IgD-negative memory B cell (primary cell): ENCODE data around the gene FKBP4. TPM values are rescaled to one million over a fixed set of nuclear protein-coding genes. Genes with fewer than 3 reads are reported as not detected.

Experiments used
- H3K27ac Mint-ChIP-seq, 3 donors: one replicate each; pipeline ENCODE4 v1.8.0; 2020 to 2022; ENCODE audit warnings: mild to moderate bottlenecking in 3 of 3, mixed read lengths in 3 of 3, moderate library complexity in 1 of 3
- H3K27me3 Mint-ChIP-seq: one replicate; pipeline ENCODE4 v1.8.0; 2021; ENCODE audit warnings: mixed read lengths
- H3K36me3 Mint-ChIP-seq: one replicate; pipeline ENCODE4 v1.8.0; 2020; ENCODE audit warnings: mild to moderate bottlenecking, mixed read lengths
- H3K4me1 Mint-ChIP-seq, 3 donors: one replicate each; pipeline ENCODE4 v1.8.0; 2020 to 2022; ENCODE audit warnings: mixed read lengths in 3 of 3, mild to moderate bottlenecking in 1 of 3
- H3K4me3 Mint-ChIP-seq, 4 donors: one replicate each; pipeline ENCODE4 v1.8.0; 2020 to 2022; ENCODE audit warnings: mild to moderate bottlenecking in 4 of 4, mixed read lengths in 4 of 4, moderate library complexity in 3 of 4
- H3K9me3 Mint-ChIP-seq, 3 donors: one replicate each; pipeline ENCODE4 v1.8.0; 2020 to 2021; ENCODE audit warnings: mixed read lengths in 3 of 3, mild to moderate bottlenecking in 1 of 3
- polyA plus RNA-seq: library from polyadenylated mRNA; unstranded; fragments of 300-500 nt; fragmentation: Illumina TruSeq; gene quantifications from one replicate; pipeline ENCODE4 v1.2.3, GENCODE V29; 2021

Gene FKBP4
- polyA plus RNA-seq, 1 donor from 2014 or later: 31.9 TPM

- peaks cover 10% of the 10 kb centered on the region for H3K36me3 Mint-ChIP-seq
- no peak overlapping the region for H3K27ac Mint-ChIP-seq
- peaks cover 0 to 6% (median 4%) of the 10 kb centered on the region in 3 donors for H3K4me1 Mint-ChIP-seq
- H3K4me3 Mint-ChIP-seq: no peak overlapping the region
- H3K9me3 Mint-ChIP-seq: no peaks in the 10 kb centered on the region
- H3K27me3 Mint-ChIP-seq: no peaks in the 10 kb centered on the region
Measured at GRCh38 chr12:2835691-2836403, 41.1 kb downstream of the FKBP4 start.

DNA sequence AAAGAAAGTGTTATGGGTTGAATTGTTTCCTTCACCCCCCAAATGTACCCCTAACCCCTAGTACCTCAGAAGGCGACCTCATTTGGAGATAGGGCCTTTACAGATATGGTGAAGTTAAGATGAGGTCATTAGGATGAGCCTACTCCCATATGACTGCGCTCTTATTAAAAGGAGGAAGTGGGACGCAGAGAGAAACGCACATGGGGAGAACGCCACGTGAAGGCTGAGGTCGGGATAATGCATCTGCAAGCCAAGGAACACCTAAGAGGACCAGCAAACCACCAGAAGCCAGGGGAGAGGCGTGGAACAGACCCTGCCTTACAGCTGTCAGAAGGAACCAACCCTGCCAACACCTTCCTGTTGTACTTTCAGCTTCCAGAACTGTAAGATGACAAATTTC is 41.8 kb downstream of the FKBP4 start:
- H3K36me3 Mint-ChIP-seq: peaks cover 10% of the 10 kb centered on the region

GRCh38 chr12:2841056-2841650 is 46.4 kb downstream of the FKBP4 start:
- H3K36me3 Mint-ChIP-seq: peaks cover 11% of the 10 kb centered on the region
- H3K9me3 Mint-ChIP-seq: no peaks in the 10 kb centered on the region
- H3K27me3 Mint-ChIP-seq: no peaks in the 10 kb centered on the region
- no peaks in the 10 kb centered on the region for H3K4me1 Mint-ChIP-seq
- H3K27ac Mint-ChIP-seq: peak overlapping the region in 1 of 3 donors; percentile 27
- H3K4me3 Mint-ChIP-seq: peak overlapping the region in 1 of 4 donors; percentile 12

More for the DNA sequence above, 41.8 kb downstream of the FKBP4 start:
- no peaks in the 10 kb centered on the region for H3K27me3 Mint-ChIP-seq
- H3K9me3 Mint-ChIP-seq: no peaks in the 10 kb centered on the region
- H3K4me3 Mint-ChIP-seq: no peak overlapping the region
- H3K27ac Mint-ChIP-seq: no peak overlapping the region
- H3K4me1 Mint-ChIP-seq: peaks cover 0 to 5% (median 4%) of the 10 kb centered on the region in 3 donors

DNA sequence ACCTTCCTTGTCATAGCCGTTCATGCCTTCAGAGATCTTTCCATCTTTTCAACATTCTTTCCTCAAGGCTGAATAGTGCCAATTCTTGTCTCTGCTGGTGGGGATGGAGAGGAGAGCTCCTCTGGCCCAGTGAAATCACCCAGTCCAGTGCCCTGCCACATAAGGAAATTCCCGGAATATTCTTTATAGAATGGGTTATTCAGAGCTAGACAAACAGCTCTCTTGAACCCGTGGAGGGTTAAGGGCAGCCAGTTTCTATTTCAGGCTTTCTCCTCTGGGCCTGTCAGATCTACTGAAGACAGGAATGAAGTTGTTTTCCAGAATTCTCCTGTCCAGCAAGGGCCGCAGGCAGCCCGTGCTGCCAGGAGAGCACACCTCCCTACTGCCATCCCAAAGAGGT is 48.2 kb downstream of the FKBP4 start:
- no peaks in the 10 kb centered on the region for H3K4me1 Mint-ChIP-seq
- no peak overlapping the region for H3K27ac Mint-ChIP-seq
- no peaks in the 10 kb centered on the region for H3K27me3 Mint-ChIP-seq
- H3K9me3 Mint-ChIP-seq: no peaks in the 10 kb centered on the region
- peaks cover 11% of the 10 kb centered on the region for H3K36me3 Mint-ChIP-seq
- no peak overlapping the region for H3K4me3 Mint-ChIP-seq

- H3K4me1 Mint-ChIP-seq: no peaks in the 10 kb centered on the region
- H3K27ac Mint-ChIP-seq: no peak overlapping the region
- H3K4me3 Mint-ChIP-seq: no peak overlapping the region
- H3K27me3 Mint-ChIP-seq: no peaks in the 10 kb centered on the region
- H3K9me3 Mint-ChIP-seq: no peaks in the 10 kb centered on the region
- H3K36me3 Mint-ChIP-seq: peaks cover 3% of the 10 kb centered on the region
Measured at GRCh38 chr12:2844786-2845185, 50.0 kb downstream of the FKBP4 start.

GRCh38 chr12:2845280-2845679 is 50.5 kb downstream of the FKBP4 start:
- H3K4me1 Mint-ChIP-seq: no peaks in the 10 kb centered on the region
- H3K27ac Mint-ChIP-seq: no peak overlapping the region
- H3K27me3 Mint-ChIP-seq: no peaks in the 10 kb centered on the region
- peaks cover 2% of the 10 kb centered on the region for H3K36me3 Mint-ChIP-seq
- no peak overlapping the region for H3K4me3 Mint-ChIP-seq
- H3K9me3 Mint-ChIP-seq: no peaks in the 10 kb centered on the region

DNA sequence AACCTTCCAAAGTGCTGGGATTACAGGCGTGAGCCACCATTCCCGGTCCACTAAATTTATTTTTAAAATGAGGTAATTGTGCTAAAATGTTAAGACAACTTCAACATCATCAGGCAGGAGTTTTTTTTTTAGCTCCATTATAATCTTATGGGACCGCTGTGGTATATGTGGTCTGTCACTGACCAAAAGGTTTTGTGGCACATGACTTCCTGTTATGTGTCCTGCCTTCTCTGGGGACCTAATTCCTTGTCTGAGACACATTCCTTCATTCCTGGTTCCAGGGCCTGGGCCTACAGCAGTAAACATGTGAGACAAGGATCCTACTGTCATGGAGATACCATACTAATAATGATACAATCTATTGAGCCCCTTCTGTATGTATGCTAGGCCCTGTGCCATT is 57.2 kb downstream of the FKBP4 start:
- H3K27me3 Mint-ChIP-seq: no peaks in the 10 kb centered on the region
- H3K27ac Mint-ChIP-seq: no peak overlapping the region

DNA sequence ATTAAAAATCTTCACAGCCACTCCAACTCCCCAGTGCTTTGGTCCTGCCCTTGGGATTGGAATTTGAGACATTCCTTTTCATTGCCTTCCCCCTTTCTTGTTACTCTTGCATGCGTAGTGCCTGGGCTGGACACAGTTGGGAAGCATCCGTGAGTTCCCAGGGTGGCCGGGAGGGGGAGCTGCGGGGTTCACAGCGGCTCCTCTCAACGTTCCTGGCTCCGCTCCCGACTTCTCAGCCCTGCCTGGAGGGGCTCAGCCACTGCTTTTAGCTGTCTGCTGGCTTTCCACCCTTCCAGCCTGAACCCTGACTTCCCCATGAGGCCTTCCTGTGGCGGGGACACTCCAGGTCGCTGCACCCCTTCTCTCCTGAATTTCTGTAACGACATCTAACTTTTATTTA is 58.9 kb downstream of the FKBP4 start:
- Mint-ChIP-seq H3K4me3 (peak overlapping the region in 1 of 4 donors; percentile 54), H3K27me3 (no peaks in the 10 kb centered on the region), H3K36me3 (peaks cover 4% of the 10 kb centered on the region), H3K4me1 (peaks cover 0 to 3% (median 0%) of the 10 kb centered on the region in 3 donors), H3K27ac (no peak overlapping the region), H3K9me3 (no peaks in the 10 kb centered on the region)

More for the DNA sequence above, 57.2 kb downstream of the FKBP4 start:
- Mint-ChIP-seq H3K4me3 (no peak overlapping the region), H3K9me3 (no peaks in the 10 kb centered on the region), H3K36me3 (peaks cover 4% of the 10 kb centered on the region), H3K4me1 (peaks cover 0 to 3% (median 0%) of the 10 kb centered on the region in 3 donors)

Other genes starting within 250 kb of the FKBP4 start
- 57.9 TPM for gene ITFG2, start 17.7 kb downstream of the FKBP4 start, polyA plus RNA-seq
- gene NRIP2, start 40.1 kb downstream of the FKBP4 start, polyA plus RNA-seq: 1.7 TPM
- not detected for gene TEX52, start 62.1 kb downstream of the FKBP4 start, polyA plus RNA-seq
- 0.88 TPM for gene FOXM1, start 82.2 kb downstream of the FKBP4 start, polyA plus RNA-seq
- gene RHNO1, start 82.3 kb downstream of the FKBP4 start, polyA plus RNA-seq: 48.4 TPM
- gene TULP3, start 95.9 kb downstream of the FKBP4 start, polyA plus RNA-seq: 10.0 TPM
- gene TEAD4, start 164.4 kb downstream of the FKBP4 start, polyA plus RNA-seq: not detected